Fibroblast of villous mesenchyme (primary cell): ENCODE measurements around the gene SPTBN4. TPM values are rescaled to one million over a fixed set of nuclear protein-coding genes. Genes with fewer than 3 reads are reported as not detected.
A peak's percentile ranks its signal among the peaks of the same experiment; 100 is the strongest.

ENCODE experiments used
- DNase-seq: peaks from one replicate; pipeline ENCODE4 v3.0.0-alpha.2; 2010; ENCODE audit warnings: low read depth
- H3K4me3 ChIP-seq: 2 replicates; pipeline ENCODE4 v1.5.1; 2011; ENCODE audit warnings: low read depth, mild to moderate bottlenecking, low read length
- total RNA-seq: library from RNA; depleted of rRNA; stranded (reverse); fragments of >200 nt; gene quantifications from 2 replicates; pipeline ENCODE4 v1.2.3, GENCODE V29; 2012
- TF ChIP-seq, protein P1 (sequence below): IDR thresholded peaks from 2 replicates; pipeline ENCODE4 v1.5.1; 2012; ENCODE audit warnings: low read depth, mild to moderate bottlenecking, low read length; ENCODE audit not compliant: insufficient read depth

SPTBN4 gene
- total RNA-seq, 1 donor: 1.3 TPM

DNA sequence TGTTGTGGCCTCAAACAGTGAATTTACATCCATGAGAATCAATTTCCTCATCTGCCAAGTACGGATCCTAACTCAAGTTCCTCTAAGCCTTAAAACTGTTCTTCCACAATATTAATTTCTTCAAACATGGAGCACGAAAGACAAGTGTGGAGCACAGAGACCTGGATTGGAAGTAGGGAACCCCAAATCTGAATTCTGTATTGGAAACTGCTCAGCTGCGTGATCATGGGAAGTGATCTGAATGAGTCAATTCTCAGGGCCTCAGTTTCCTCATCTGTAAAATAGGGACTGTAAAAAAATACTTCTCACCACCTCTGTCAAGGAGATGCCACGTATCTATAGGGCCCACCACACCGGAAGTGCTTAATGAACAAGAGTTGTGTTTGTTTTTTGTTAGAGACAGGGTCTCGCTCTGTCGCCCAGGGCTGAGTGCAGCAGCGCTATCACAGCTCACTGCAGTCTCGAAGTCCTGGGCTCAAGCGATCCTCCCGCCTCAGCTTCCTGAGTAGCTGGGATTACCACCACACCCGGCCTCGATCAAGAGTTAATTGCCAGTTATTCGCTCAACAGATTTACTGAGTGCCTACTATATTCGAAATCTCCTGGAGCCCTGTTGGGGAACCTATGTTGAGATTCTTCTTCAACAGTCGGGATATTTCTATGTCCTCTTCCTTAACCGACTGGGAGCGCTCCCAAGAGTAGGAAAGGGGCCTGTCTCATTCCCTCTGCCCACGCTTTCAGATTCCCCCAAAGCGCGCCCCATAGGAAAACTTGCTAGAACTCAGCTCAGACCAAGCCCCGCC is 24.3 kb upstream of the SPTBN4 start:
- H3K4me3 ChIP-seq: peak overlapping the region; percentile 72
- TF ChIP-seq, protein P1, sequence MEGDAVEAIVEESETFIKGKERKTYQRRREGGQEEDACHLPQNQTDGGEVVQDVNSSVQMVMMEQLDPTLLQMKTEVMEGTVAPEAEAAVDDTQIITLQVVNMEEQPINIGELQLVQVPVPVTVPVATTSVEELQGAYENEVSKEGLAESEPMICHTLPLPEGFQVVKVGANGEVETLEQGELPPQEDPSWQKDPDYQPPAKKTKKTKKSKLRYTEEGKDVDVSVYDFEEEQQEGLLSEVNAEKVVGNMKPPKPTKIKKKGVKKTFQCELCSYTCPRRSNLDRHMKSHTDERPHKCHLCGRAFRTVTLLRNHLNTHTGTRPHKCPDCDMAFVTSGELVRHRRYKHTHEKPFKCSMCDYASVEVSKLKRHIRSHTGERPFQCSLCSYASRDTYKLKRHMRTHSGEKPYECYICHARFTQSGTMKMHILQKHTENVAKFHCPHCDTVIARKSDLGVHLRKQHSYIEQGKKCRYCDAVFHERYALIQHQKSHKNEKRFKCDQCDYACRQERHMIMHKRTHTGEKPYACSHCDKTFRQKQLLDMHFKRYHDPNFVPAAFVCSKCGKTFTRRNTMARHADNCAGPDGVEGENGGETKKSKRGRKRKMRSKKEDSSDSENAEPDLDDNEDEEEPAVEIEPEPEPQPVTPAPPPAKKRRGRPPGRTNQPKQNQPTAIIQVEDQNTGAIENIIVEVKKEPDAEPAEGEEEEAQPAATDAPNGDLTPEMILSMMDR: no peak

DNA sequence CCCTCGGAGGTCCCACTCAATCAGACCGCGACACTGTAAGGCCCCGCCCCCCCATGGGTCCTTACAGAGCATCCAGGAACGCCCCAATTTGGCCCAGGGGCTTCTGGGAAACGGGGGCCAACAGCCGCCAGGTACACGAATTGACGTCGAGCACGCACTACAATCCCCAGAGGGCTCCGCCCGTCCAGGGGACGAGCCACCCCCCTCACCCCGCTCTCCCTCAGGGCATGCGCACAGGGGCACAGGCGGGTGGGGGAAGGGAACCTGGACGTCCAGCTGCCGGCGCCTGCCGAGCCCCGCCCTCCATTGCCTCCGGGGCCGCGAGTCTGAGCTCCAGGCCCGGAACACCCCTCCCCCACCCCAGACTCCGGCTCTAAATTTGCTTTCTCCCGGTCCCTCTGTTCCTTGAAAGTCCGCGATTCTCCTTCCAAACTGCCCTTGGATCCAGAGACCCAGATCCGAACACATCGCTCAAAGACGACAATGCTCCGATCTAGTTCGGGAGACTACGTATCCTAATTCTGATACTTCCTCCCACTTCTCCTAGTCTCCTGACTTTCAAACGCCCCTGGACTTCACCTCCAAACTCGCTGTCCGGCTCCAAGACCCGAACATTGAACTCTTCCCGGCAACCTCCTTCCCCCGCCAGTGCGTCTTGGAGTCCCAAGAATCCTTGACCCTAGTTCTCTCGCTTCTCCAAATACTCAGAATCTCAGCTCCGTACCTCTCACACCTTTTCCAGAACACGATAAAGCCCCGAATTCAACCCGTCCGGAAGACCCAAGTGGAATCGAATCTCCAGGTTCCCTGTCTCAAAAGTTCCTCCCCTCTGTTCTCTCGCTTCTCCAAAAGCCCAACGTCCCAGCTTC is 23.4 kb upstream of the SPTBN4 start:
- DNase-seq: peak; percentile 100
- TF ChIP-seq, protein P1: no peak
- peak overlapping the region; percentile 100 for H3K4me3 ChIP-seq

More for the DNA sequence above, 24.3 kb upstream of the SPTBN4 start:
- no peak for DNase-seq

DNA sequence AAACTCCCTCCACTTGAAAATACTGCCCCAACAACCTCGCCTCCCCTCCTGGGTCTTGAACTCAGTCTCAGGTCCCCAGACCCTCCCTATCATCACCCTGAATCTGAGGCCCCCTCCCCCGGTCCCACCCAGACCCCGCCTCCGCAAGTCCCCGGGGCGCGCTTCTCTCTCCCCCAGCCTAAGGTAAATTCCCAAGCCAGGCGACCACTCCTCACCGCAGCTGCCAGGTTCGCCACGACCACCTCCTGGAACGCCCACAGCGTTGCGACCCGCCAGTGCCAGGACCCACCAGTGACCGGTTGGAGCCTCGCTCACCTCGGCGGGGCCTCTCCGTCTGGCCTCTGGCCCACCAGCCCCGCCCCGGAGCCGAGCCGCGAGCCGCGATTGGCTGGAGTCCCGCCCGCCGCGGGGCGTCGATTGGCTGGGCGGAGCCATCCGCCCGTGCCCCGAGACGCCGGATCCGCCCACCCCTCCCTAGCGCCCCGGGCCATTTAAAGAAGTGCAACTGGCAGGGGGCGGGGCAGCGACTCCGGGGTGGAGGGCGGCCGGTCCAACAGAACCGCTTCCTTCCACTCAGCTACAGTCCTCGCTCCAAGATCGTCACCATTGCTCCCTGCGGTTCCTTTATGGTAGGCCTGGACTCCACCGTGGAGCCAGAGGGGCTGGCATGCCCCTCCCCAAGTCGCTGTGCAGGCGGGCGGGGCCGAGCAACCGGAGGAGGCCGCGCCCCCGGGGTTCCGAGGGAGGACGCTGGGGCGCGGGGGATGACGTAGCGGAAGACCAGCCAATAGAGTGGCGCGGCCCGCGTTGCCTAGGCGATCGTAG is 22.6 kb upstream of the SPTBN4 start, which contains the start of gene SERTAD3:
TSS of gene SERTAD3 (minus strand) at position 336 of the 825 bp plus-strand sequence. CDS start 2,255 bp downstream, outside the sequence.
- TF ChIP-seq, protein P1: no peak
- H3K4me3 ChIP-seq: peak within 1 kb of the TSS; percentile 100
- peak; percentile 96 for DNase-seq

DNA sequence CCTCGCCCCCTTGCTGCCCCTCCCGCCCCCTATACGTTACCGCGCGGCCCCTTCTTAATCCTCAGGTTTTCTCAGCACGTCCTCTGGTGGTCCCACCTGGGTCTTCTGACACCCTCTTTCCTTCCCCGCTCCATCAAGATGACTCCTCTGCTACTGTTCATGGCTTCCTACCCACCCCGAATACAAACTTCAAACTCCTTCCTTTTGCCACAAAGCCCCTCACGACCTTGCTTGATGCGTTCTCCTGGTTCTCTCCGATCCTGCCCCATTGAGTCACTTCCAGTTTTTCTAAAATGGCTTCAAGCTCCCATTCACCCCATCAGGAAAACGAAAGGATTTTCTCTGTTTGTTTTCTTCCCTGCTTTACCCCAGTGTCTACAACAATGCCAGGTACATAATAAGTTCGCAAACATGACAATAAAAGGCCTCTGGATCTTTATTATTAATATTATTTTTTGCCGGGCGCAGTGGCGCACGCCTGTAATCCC is 21.9 kb upstream of the SPTBN4 start:
- DNase-seq: no peak
- H3K4me3 ChIP-seq: peak overlapping the region; percentile 100
- TF ChIP-seq, protein P1: peak; percentile 19

DNA sequence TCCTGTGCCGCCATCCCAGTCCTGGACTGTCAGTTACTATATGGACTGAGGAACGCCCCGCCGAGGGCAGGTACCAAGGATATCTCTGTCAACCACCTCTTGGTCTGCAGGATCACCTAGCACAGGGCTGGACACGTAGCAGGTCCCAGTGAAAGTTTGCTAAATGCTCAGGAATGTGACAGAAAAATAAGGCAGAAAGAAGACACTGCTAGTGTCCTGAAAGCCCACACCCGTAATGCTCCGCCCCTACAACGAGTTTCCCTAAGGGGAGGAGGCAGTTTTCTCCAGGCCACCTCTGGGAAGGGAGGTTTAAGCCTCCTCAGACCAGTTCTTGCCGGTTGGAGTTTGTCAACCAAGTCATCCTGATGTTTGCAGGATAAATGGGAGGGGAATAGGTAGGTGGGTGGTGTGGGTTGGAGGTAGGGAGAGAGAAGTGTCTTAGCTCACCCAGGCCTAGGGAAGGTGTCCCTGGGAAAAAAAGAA is 21.0 kb upstream of the SPTBN4 start:
- TF ChIP-seq, protein P1: no peak
- no peak overlapping the region for H3K4me3 ChIP-seq
- peak; percentile 14 for DNase-seq

DNA sequence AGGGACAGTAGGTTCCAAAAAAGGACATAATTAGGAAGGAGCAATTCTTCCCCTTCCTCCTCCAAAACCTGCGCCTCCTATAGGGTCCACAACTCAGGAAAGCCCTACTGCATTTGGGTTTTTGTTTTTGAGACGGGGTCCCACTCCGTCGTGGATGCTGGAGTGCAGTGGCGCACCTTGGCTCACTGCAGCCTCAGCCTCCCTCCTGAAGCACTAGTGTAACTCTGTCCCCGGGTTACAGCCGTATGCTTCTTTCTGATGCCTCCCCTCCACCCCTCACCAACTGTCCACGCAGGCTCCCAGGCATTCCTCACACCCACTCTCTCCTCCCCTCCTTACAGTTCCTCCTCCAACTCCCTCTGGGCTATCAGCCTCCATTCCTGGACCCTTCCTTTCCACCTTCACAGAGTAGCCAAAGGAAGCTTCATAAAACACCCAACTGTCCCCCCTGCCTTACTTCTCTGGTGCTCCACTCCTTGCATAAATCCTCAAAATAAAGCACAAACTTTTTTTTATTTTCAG is 20.5 kb upstream of the SPTBN4 start:
- no peak for DNase-seq
- TF ChIP-seq, protein P1: no peak
- H3K4me3 ChIP-seq: no peak overlapping the region
